A549 (cell line): ENCODE data around the gene UPK3A. TPM values are rescaled to one million over a fixed set of nuclear protein-coding genes. Genes with fewer than 3 reads are reported as not detected.

Source experiments
- ATAC-seq, 2 experiments: fragments of 200-7000 bp in 1 of 2; fragments of >200 bp in 1 of 2; cut with Nextera tagmentation in 1 of 2; cut with Tn5 transposase in 1 of 2; 3 replicates each; pipeline versions ENCODE4 v1.8.0 to v1.9.1; 2018 to 2020; ENCODE audit warnings: mild to moderate bottlenecking in 1 of 2, moderate library complexity in 1 of 2
- CTCF ChIA-PET: fragments of 300-600 bp; sonication (Branson Sonifier 250); formaldehyde crosslinking; extraction: SDS; loops from one replicate; lab custom pipeline; 2021; ENCODE audit warnings: antibody characterized with exemption, inconsistent platforms; lab: Yijun Ruan, JAX
- POLR2A ChIA-PET: fragments of 350-600 bp; formaldehyde crosslinking; extraction: SDS; loops from one replicate; lab custom pipeline; 2021; ENCODE audit warnings: antibody characterized with exemption, inconsistent platforms; lab: Yijun Ruan, JAX
- DNase-seq, 2 experiments: peaks; one replicate each; pipeline versions ENCODE4 v3.0.0 to v3.0.0-alpha.2; 2011 to 2016; ENCODE audit warnings: low read depth in 1 of 2, low spot score in 1 of 2
- FAIRE-seq: peaks from 2 replicates; lab custom pipeline; 2011; peaks lifted over from hg19 to GRCh38; lab: Jason Lieb, UNC
- H3K27ac ChIP-seq, 2 experiments: fragments of >200 bp; sonication (Bioruptor Twin); formaldehyde crosslinking; 3 replicates each; pipeline ENCODE4 v1.5.1; 2016 to 2017
- H3K4me1 ChIP-seq: fragments of >200 bp; sonication (Bioruptor Twin); formaldehyde crosslinking; 3 replicates; pipeline ENCODE4 v1.6.1; 2016
- H3K4me2 ChIP-seq: fragments of >200 bp; sonication (Bioruptor Twin); formaldehyde crosslinking; 3 replicates; pipeline ENCODE4 v1.6.1; 2016
- H3K4me3 ChIP-seq: fragments of >200 bp; sonication (Bioruptor Twin); formaldehyde crosslinking; 3 replicates; pipeline ENCODE4 v1.5.1; 2016
- H3K9me3 ChIP-seq: fragments of >200 bp; sonication (Bioruptor Twin); formaldehyde crosslinking; 3 replicates; pipeline ENCODE4 v1.6.1; 2016
- BCL3 ChIP-seq: fragments of >200 bp; sonication (Bioruptor Twin); formaldehyde crosslinking; IDR thresholded peaks from 3 replicates; pipeline ENCODE4 v1.6.1; 2016
- CBX2 ChIP-seq: fragments of 200-600 bp; sonication (generic); IDR thresholded peaks from 2 replicates; pipeline ENCODE4 v1.6.1; 2016; ENCODE audit warnings: low read depth, mild to moderate bottlenecking, borderline replicate concordance
- CEBPB ChIP-seq, 2 experiments: fragments of >200 bp in 1 of 2; sonication (Bioruptor Twin) in 1 of 2; formaldehyde crosslinking in 1 of 2; IDR thresholded peaks; 2 replicates each; pipeline ENCODE4 v1.6.1; 2012 to 2016
- CHD4 ChIP-seq: fragments of 200-600 bp; sonication (generic); IDR thresholded peaks from 2 replicates; pipeline ENCODE4 v1.6.1; 2016; ENCODE audit warnings: antibody characterized with exemption, mild to moderate bottlenecking, borderline replicate concordance
- E2F6 ChIP-seq: IDR thresholded peaks from 2 replicates; pipeline ENCODE4 v1.6.1; 2012; ENCODE audit warnings: low read depth, borderline replicate concordance
- EHMT2 ChIP-seq: fragments of 200-600 bp; sonication (generic); IDR thresholded peaks from 2 replicates; pipeline ENCODE4 v1.6.1; 2016; ENCODE audit warnings: antibody characterized with exemption, low read depth, mild to moderate bottlenecking, moderate library complexity
- ELK1 ChIP-seq: fragments of 150-350 bp; IDR thresholded peaks from 2 replicates; pipeline ENCODE4 v1.6.1; 2014; ENCODE audit warnings: low read depth, mild to moderate bottlenecking, low read length
- FOSL2 ChIP-seq, 2 experiments: fragments of 450-650 bp in 1 of 2; fragments of >200 bp in 1 of 2; sonication (Bioruptor Twin) in 1 of 2; formaldehyde crosslinking; IDR thresholded peaks; 2 replicates each; pipeline versions ENCODE4 v1.5.0 to v1.6.1; 2016 to 2020; ENCODE audit warnings: mild to moderate bottlenecking in 1 of 2, moderate library complexity in 1 of 2
- HOXA7 ChIP-seq: fragments of 250-450 bp; sonication (Bioruptor Pico); IDR thresholded peaks from 2 replicates; pipeline ENCODE4 v1.5.0; 2020; ENCODE audit warnings: mild to moderate bottlenecking, moderate library complexity
- JUN ChIP-seq, 2 experiments: fragments of >200 bp; sonication (Bioruptor Twin); formaldehyde crosslinking; IDR thresholded peaks; 2 replicates in 1 of 2; 3 replicates in 1 of 2; pipeline ENCODE4 v1.6.1; 2016 to 2017
- MAX ChIP-seq: IDR thresholded peaks from 2 replicates; pipeline ENCODE4 v1.6.1; 2012
- MAZ ChIP-seq: fragments of 150-350 bp; IDR thresholded peaks from 2 replicates; pipeline ENCODE4 v1.6.1; 2014; ENCODE audit warnings: antibody characterized with exemption, low read depth, low read length, borderline replicate concordance
- NFE2L2 ChIP-seq: fragments of 150-350 bp; conservative IDR thresholded peaks from 2 replicates; pipeline ENCODE4 v1.6.1; 2014; ENCODE audit warnings: low read length
- NPAS2 ChIP-seq: fragments of 250-450 bp; sonication (Bioruptor Pico); IDR thresholded peaks from 2 replicates; pipeline ENCODE4 v1.8.0; 2022; ENCODE audit warnings: mild to moderate bottlenecking, moderate library complexity, borderline replicate concordance
- PHF8 ChIP-seq: fragments of 200-600 bp; sonication (generic); IDR thresholded peaks from 2 replicates; pipeline ENCODE4 v1.6.1; 2016; ENCODE audit warnings: low read depth, mild to moderate bottlenecking, antibody characterized with exemption, moderate library complexity, borderline replicate concordance
- POLR2A ChIP-seq: IDR thresholded peaks from 2 replicates; pipeline ENCODE4 v1.6.1; 2012; ENCODE audit warnings: mild to moderate bottlenecking, low read length
- POLR2AphosphoS2 ChIP-seq: conservative IDR thresholded peaks from 2 replicates; pipeline ENCODE4 v1.6.1; 2012; ENCODE audit warnings: low read length, improper control_type of control experiment, inconsistent platforms
- RAD21 ChIP-seq, 2 experiments: fragments of >200 bp in 1 of 2; sonication (Bioruptor Twin) in 1 of 2; formaldehyde crosslinking in 1 of 2; IDR thresholded peaks in 1 of 2; conservative IDR thresholded peaks in 1 of 2; 2 replicates in 1 of 2; 3 replicates in 1 of 2; pipeline ENCODE4 v1.6.1; 2012 to 2018; ENCODE audit warnings: inconsistent platforms in 1 of 2
- SREBF2 ChIP-seq: fragments of 450-650 bp; IDR thresholded peaks from 2 replicates; pipeline ENCODE4 v1.6.1; 2014; ENCODE audit warnings: mild to moderate bottlenecking, moderate library complexity
- TFCP2L1 ChIP-seq: fragments of 250-450 bp; sonication (Bioruptor Pico); IDR thresholded peaks from 2 replicates; pipeline ENCODE4 v1.5.0; 2021; ENCODE audit warnings: mild to moderate bottlenecking
- USF2 ChIP-seq: fragments of 450-650 bp; IDR thresholded peaks from 2 replicates; pipeline ENCODE4 v1.6.1; 2014; ENCODE audit warnings: antibody characterized with exemption
- WGBS: methylation state at CpG from one replicate; pipeline ENCODE4 v1.1.6; 2017; ENCODE audit errors: missing lambda C conversion rate; 5-methylcytosine and 5-hydroxymethylcytosine counted together
- polyA plus RNA-seq, 4 experiments: library from polyadenylated mRNA; depleted of rRNA in 3 of 4; stranded (reverse); fragments of >200 nt; fragmentation: RNase III in 1 of 4; extraction: RNeasy Plus Mini Kit Qiagen cat#74134 plus additional on column Dnase treatment in 1 of 4; gene quantifications; 2 replicates in 3 of 4; 3 replicates in 1 of 4; pipeline ENCODE4 v1.2.3, GENCODE V29; 2011 to 2017

Gene UPK3A
- polyA plus RNA-seq, 2 of the 4 experiments (the other 2 are of a cell fraction): not detected

GRCh38 chr22:45268958-45269844, 15.5 kb upstream of the UPK3A start (continued):
- no peak for TF ChIP-seq E2F6

GRCh38 chr22:45270095-45271020, 14.4 kb upstream of the UPK3A start:
- no peak overlapping the region for H3K4me3 ChIP-seq
- H3K9me3 ChIP-seq: no peaks in the 10 kb centered on the region
- WGBS: 89% methylated on average over 15 of the region's 16 CpGs
- no peak for TF ChIP-seq SREBF2
- TF ChIP-seq MAX: no peak
- TF ChIP-seq NPAS2 (CRISPR knock-in tag): no peak
- TF ChIP-seq RAD21 (conservative IDR thresholded peaks at IDR 0.05 in 1 of 2, IDR thresholded peaks at IDR 0.05 in 1 of 2): no peak
- no peak for TF ChIP-seq MAZ
- TF ChIP-seq CHD4: no peak
- no peak for TF ChIP-seq CBX2
- no peak for TF ChIP-seq POLR2AphosphoS2
- TF ChIP-seq PHF8: no peak
- TF ChIP-seq USF2: no peak
- TF ChIP-seq NFE2L2: no peak
- TF ChIP-seq JUN (IDR thresholded peaks at IDR 0.05): no peak
- no peak for TF ChIP-seq POLR2A
- no peak for TF ChIP-seq TFCP2L1 (CRISPR knock-in tag)
- no peak for TF ChIP-seq FOSL2 (IDR thresholded peaks at IDR 0.05)
- no peak for TF ChIP-seq FOSL2 (CRISPR knock-in tag; IDR thresholded peaks at IDR 0.05)
- TF ChIP-seq EHMT2: no peak
- TF ChIP-seq HOXA7 (CRISPR knock-in tag): no peak
- no peak for TF ChIP-seq CEBPB (IDR thresholded peaks at IDR 0.05)
- TF ChIP-seq ELK1: no peak
- no peak for TF ChIP-seq BCL3
- FAIRE-seq (no peak), ATAC-seq (no peak), DNase-seq (no peak)
- H3K27ac ChIP-seq: no peak overlapping the region
- H3K4me1 ChIP-seq: peaks cover 4% of the 10 kb centered on the region; the same call in 1 of the 3 replicates
- POLR2A ChIA-PET: interaction anchor here (0.6 kb wide), 1 partner anchor 9 kb away, joined by 3 read pairs; no protein-coding TSS in a partner anchor
- peak overlapping the region; percentile 94; the same call in 1 of the 3 replicates for H3K4me2 ChIP-seq
- CTCF ChIA-PET: interaction anchor here (0.6 to 2.1 kb wide), 7 partner anchors 10 to 284 kb away, joined by 3 to 6 read pairs (median 4); no protein-coding TSS in a partner anchor
